Hepatocyte (in vitro differentiated cells): ENCODE results near the gene SIGLEC5. TPM values are rescaled to one million over a fixed set of nuclear protein-coding genes. Genes with fewer than 3 reads are reported as not detected.

Experiments
- DNase-seq: peaks from one replicate; pipeline ENCODE4 v3.0.0-alpha.2; 2016; ENCODE audit warnings: low spot score
- H2AFZ ChIP-seq: fragments of 200-600 bp; sonication (generic); 2 replicates; pipeline ENCODE4 v1.6.0; 2016; ENCODE audit warnings: antibody characterized with exemption, mild to moderate bottlenecking
- H3K27ac ChIP-seq: fragments of 200-600 bp; sonication (generic); 2 replicates; pipeline ENCODE4 v1.5.1; 2016; ENCODE audit warnings: mild to moderate bottlenecking
- H3K27me3 ChIP-seq: fragments of 200-600 bp; sonication (generic); 2 replicates; pipeline ENCODE4 v1.6.1; 2016
- H3K36me3 ChIP-seq: fragments of 200-600 bp; sonication (generic); replicated peaks from 2 replicates; pipeline ENCODE4 v1.5.1; 2016; ENCODE audit warnings: low read depth; ENCODE audit not compliant: insufficient read depth
- H3K4me1 ChIP-seq: fragments of 200-600 bp; sonication (generic); 2 replicates; pipeline ENCODE4 v1.5.1; 2016; ENCODE audit warnings: mild to moderate bottlenecking, moderate library complexity; ENCODE audit not compliant: insufficient read depth
- H3K4me2 ChIP-seq: fragments of 200-600 bp; sonication (generic); 2 replicates; pipeline ENCODE4 v1.6.0; 2016
- H3K4me3 ChIP-seq: fragments of 200-600 bp; sonication (generic); 2 replicates; pipeline ENCODE4 v1.5.1; 2016; ENCODE audit warnings: mild to moderate bottlenecking
- H3K79me2 ChIP-seq: fragments of 200-600 bp; sonication (generic); 2 replicates; pipeline ENCODE4 v1.6.0; 2017; ENCODE audit warnings: mild to moderate bottlenecking
- H3K9me2 ChIP-seq: fragments of 200-600 bp; sonication (generic); replicated peaks from 2 replicates; pipeline ENCODE4 v1.6.0; 2017; ENCODE audit warnings: mild to moderate bottlenecking; ENCODE audit not compliant: insufficient read depth
- H3K9me3 ChIP-seq: fragments of 200-600 bp; sonication (generic); 2 replicates; pipeline ENCODE4 v1.5.1; 2016; ENCODE audit warnings: low read depth, mild to moderate bottlenecking
- H4K20me1 ChIP-seq: fragments of 200-600 bp; sonication (generic); 2 replicates; pipeline ENCODE4 v1.6.0; 2016; ENCODE audit warnings: mild to moderate bottlenecking; ENCODE audit not compliant: insufficient read depth, poor library complexity, severe bottlenecking
- CTCF ChIP-seq: fragments of 200-600 bp; sonication (generic); IDR thresholded peaks from 2 replicates; pipeline ENCODE4 v1.5.1; 2016; ENCODE audit warnings: antibody characterized with exemption, mild to moderate bottlenecking; ENCODE audit not compliant: poor library complexity
- EZH2 ChIP-seq: fragments of 200-600 bp; sonication (generic); IDR thresholded peaks from 2 replicates; pipeline ENCODE4 v1.6.1; 2016; ENCODE audit warnings: antibody characterized with exemption, mild to moderate bottlenecking, borderline replicate concordance
- EZH2phosphoT487 ChIP-seq: fragments of 200-600 bp; sonication (generic); IDR thresholded peaks from one replicate; pipeline ENCODE4 v1.6.1; 2018; ENCODE audit warnings: antibody characterized with exemption, mild to moderate bottlenecking, low read depth, moderate library complexity; ENCODE audit not compliant: unreplicated experiment, severe bottlenecking
- WGBS: methylation state at CpG from one replicate; pipeline ENCODE4 v1.1.6; 2016; ENCODE audit warnings: low lambda C conversion rate; ENCODE audit errors: missing lambda C conversion rate; 5-methylcytosine and 5-hydroxymethylcytosine counted together
- polyA plus RNA-seq: library from polyadenylated mRNA; unstranded; fragments of >200 nt; fragmentation: Nextera tagmentation; extraction: Ambion mirVana; gene quantifications from 2 replicates; pipeline ENCODE4 v1.2.1, GENCODE V29; 2016
- total RNA-seq: library from RNA; depleted of rRNA; stranded (reverse); fragments of >200 nt; gene quantifications from 2 replicates; pipeline ENCODE4 v1.2.3, GENCODE V29; 2014

The SIGLEC5 gene
- total and polyA plus RNA-seq, 2 experiments from 2014 or later: not detected

GRCh38 chr19:51602189-51602854, 27.9 kb downstream of the SIGLEC5 start:
- WGBS: 92% methylated on average over 20 of the region's 20 CpGs
- H2AFZ ChIP-seq: no peak overlapping the region

GRCh38 chr19:51600940-51601580, 29.1 kb downstream of the SIGLEC5 start:
- Histone ChIP-seq H3K4me3 (no peak overlapping the region), H3K9me3 (no peaks in the 10 kb centered on the region), H3K27ac (no peak overlapping the region), H3K27me3 (no peaks in the 10 kb centered on the region), H3K9me2 (no peaks in the 10 kb centered on the region), H3K36me3 (no peaks in the 10 kb centered on the region), H3K4me2 (no peak overlapping the region), H2AFZ (no peak overlapping the region), H4K20me1 (no peaks in the 10 kb centered on the region), H3K4me1 (no peaks in the 10 kb centered on the region), H3K79me2 (no peaks in the 10 kb centered on the region)
- no peak for TF ChIP-seq EZH2
- TF ChIP-seq CTCF: no peak
- TF ChIP-seq EZH2phosphoT487: no peak
- WGBS: 97% methylated on average over 23 of the region's 59 CpGs
- DNase-seq: no peak

More at GRCh38 chr19:51602189-51602854, 27.9 kb downstream of the SIGLEC5 start:
- Histone ChIP-seq H3K4me3 (no peak overlapping the region), H3K4me1 (no peaks in the 10 kb centered on the region), H3K27ac (no peak overlapping the region), H4K20me1 (no peaks in the 10 kb centered on the region), H3K36me3 (no peaks in the 10 kb centered on the region), H3K27me3 (no peaks in the 10 kb centered on the region), H3K9me2 (no peaks in the 10 kb centered on the region), H3K4me2 (no peak overlapping the region), H3K79me2 (no peaks in the 10 kb centered on the region), H3K9me3 (no peaks in the 10 kb centered on the region)
- TF ChIP-seq CTCF (no peak), EZH2 (no peak), EZH2phosphoT487 (no peak)
- no peak for DNase-seq

GRCh38 chr19:51599084-51599483, 31.1 kb downstream of the SIGLEC5 start:
- no peak overlapping the region for H3K27ac ChIP-seq
- H3K9me2 ChIP-seq: no peaks in the 10 kb centered on the region
- no peaks in the 10 kb centered on the region for H3K9me3 ChIP-seq
- 91% methylated on average over 10 of the region's 10 CpGs for WGBS
- no peak overlapping the region for H3K4me2 ChIP-seq
- no peaks in the 10 kb centered on the region for H3K4me1 ChIP-seq
- H3K79me2 ChIP-seq: no peaks in the 10 kb centered on the region
- H3K36me3 ChIP-seq: no peaks in the 10 kb centered on the region
- TF ChIP-seq EZH2 (no peak), EZH2phosphoT487 (no peak), CTCF (no peak)
- no peaks in the 10 kb centered on the region for H3K27me3 ChIP-seq
- no peak for DNase-seq
- no peak overlapping the region for H3K4me3 ChIP-seq
- H4K20me1 ChIP-seq: no peaks in the 10 kb centered on the region
- no peak overlapping the region for H2AFZ ChIP-seq
